Caco-2 (cell line): Measurements from ENCODE around the gene ALDH16A1. TPM values are rescaled to one million over a fixed set of nuclear protein-coding genes. Genes with fewer than 3 reads are reported as not detected.
"Not testable (repeated sequence)": the region's sequence is repeated elsewhere in the genome, so short reads cannot be mapped to it uniquely, and the experiment has no call there.

Experiments used
- BruUV-seq: library from RNA; stranded (reverse); fragments of 400-500 nt; replicated peaks from 2 replicates; lab custom pipeline; 2021; lab: Mats Ljungman, UMichigan
- CTCF ChIA-PET: fragments of 300-600 bp; sonication (Branson Sonifier 250); formaldehyde crosslinking; loops from one replicate; lab custom pipeline; 2022; ENCODE audit warnings: antibody characterized with exemption; lab: Charles Lee
- POLR2A ChIA-PET: fragments of 300-600 bp; sonication (Branson Sonifier 250); formaldehyde crosslinking; loops from one replicate; lab custom pipeline; 2022; ENCODE audit warnings: antibody characterized with exemption; lab: Charles Lee
- DNase-seq, 2 experiments: peaks; one replicate each; pipeline versions ENCODE4 v3.0.0 to v3.0.0-alpha.2; 2020 to 2022
- H3K27me3 ChIP-seq: replicated peaks from 2 replicates; pipeline ENCODE4 v1.6.0; 2011; ENCODE audit warnings: low read length; ENCODE audit not compliant: control insufficient read depth, insufficient read depth
- H3K36me3 ChIP-seq: 2 replicates; pipeline ENCODE4 v1.5.1; 2011; ENCODE audit warnings: low read length; ENCODE audit not compliant: control insufficient read depth, insufficient read depth
- H3K4me1 ChIP-seq: fragments of 250-450 bp; sonication (Bioruptor Pico); 2 replicates; pipeline ENCODE4 v1.5.1; 2020; ENCODE audit warnings: mild to moderate bottlenecking
- H3K4me3 ChIP-seq: 2 replicates; pipeline ENCODE4 v1.5.1; 2011; ENCODE audit warnings: low read depth, mild to moderate bottlenecking, control low read depth, low read length
- H3K9me3 ChIP-seq: fragments of 250-450 bp; sonication (Bioruptor Pico); 2 replicates; pipeline ENCODE4 v1.5.1; 2020; ENCODE audit warnings: mild to moderate bottlenecking, moderate library complexity
- H3K27ac Mint-ChIP-seq: one replicate; pipeline ENCODE4 v1.8.0; 2022; ENCODE audit warnings: mixed read lengths; ENCODE audit not compliant: unreplicated experiment
- H3K27me3 Mint-ChIP-seq: one replicate; pipeline ENCODE4 v1.8.0; 2022; ENCODE audit warnings: mixed read lengths; ENCODE audit not compliant: insufficient read depth, unreplicated experiment
- H3K36me3 Mint-ChIP-seq: one replicate; pipeline ENCODE4 v1.8.0; 2022; ENCODE audit warnings: mild to moderate bottlenecking, mixed read lengths; ENCODE audit not compliant: insufficient read depth, unreplicated experiment
- H3K4me1 Mint-ChIP-seq: one replicate; pipeline ENCODE4 v1.8.0; 2022; ENCODE audit warnings: low read depth, mixed read lengths; ENCODE audit not compliant: unreplicated experiment
- H3K4me3 Mint-ChIP-seq: one replicate; pipeline ENCODE4 v1.8.0; 2022; ENCODE audit warnings: mild to moderate bottlenecking, moderate library complexity, mixed read lengths; ENCODE audit not compliant: unreplicated experiment
- H3K9me3 Mint-ChIP-seq: one replicate; pipeline ENCODE4 v1.8.0; 2022; ENCODE audit warnings: mixed read lengths; ENCODE audit not compliant: unreplicated experiment
- intact Hi-C: fragments of 100-400 bp; cut with micrococcal nuclease; formaldehyde crosslinking; loops from one replicate; pipeline ENCODE4 v1.10.0; 2022; ENCODE audit not compliant: unreplicated experiment
- total RNA-seq: library from RNA; stranded (reverse); gene quantifications from 2 replicates; pipeline ENCODE4 v1.2.3, GENCODE V29; 2022
- TF ChIP-seq, protein P1 (sequence below), 2 experiments: fragments of 200-600 bp in 1 of 2; IDR thresholded peaks; 1 replicate in 1 of 2; 2 replicates in 1 of 2; pipeline versions ENCODE4 v1.5.1 to v1.8.0; 2011 to 2022; ENCODE audit warnings: antibody characterized with exemption in 1 of 2, control low read depth in 1 of 2, inconsistent platforms in 1 of 2, low read depth in 1 of 2, low read length in 1 of 2, mild to moderate bottlenecking in 1 of 2, moderate library complexity in 1 of 2; ENCODE audit not compliant: insufficient read depth in 1 of 2, severe bottlenecking in 1 of 2, unreplicated experiment in 1 of 2

ALDH16A1 gene
- total RNA-seq, 1 experiment from 2014 or later: 45.0 TPM

DNA sequence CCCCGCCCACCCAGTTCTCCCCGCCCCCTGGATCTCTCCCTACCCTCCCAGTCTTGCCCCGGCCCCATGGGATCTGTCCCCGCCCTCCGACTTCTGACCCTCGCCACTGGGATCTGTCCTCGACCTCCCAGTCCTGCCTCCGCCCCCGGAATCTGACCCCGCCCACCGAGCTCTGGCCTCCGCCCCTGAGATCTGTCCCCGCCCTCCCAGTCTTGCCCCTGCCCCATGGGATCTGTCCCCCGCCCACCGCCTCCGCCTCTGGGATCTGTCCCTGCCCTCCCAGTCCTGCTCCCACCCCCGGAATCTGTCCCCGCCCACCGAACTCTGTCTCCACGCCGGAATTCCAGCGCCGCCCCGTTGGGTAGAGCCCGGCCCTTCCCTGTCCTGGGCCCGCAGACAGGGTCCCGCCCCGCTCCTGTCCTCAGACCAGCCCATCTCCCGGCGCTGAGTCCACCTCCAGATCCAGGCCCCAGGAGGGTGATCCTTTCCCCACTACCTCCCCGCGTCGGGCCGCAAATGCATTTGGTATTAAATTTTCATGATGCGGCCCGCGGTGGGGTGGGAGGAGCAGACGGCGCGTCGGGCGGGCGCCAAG, 10.2 kb upstream of the ALDH16A1 start:
- BruUV-seq: no TSS peak
- H3K27ac Mint-ChIP-seq: peak overlapping the region; percentile 46

DNA sequence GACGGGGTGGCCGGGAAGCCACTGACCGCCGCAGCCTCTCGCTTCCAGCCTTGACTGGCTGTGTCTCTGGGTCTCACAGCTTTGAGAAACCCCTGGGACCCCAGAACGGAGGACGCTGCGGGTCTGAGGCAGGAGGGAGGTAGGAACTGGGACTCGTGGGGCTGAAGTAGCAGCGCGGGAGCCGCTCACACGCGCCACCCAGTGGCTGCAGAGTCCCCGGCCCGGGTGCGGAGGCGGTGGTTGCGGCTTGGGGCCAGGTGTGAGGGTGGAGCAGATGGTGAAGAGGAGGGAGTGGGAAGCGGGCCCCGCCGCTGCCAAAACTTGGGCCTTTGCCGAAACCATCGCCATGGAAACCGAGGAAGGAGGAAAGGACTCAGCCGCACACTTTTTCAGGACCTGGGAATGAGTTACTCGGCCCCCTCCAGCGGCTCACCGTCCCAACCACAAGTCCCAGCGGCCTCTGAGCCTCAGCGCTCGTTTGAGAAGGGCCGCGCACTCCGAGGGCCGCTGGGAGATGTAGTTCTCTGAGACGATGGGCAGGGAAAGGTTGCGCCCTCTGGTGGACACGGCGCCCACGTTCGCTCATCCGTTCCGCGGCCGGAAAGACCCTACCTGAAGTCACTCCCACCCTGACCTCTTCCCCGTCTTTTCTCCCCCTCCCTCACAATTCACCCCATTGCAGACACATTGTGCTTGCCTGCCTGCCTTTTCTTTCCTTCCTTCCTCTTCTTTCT, 9.5 kb upstream of the ALDH16A1 start:
- POLR2A ChIA-PET: interaction anchor here (1.0 kb wide), 2 partner anchors 8 to 10 kb away, joined by 6 to 8 read pairs; partner anchors contain the start of gene ALDH16A1
- TF ChIP-seq, protein P1, sequence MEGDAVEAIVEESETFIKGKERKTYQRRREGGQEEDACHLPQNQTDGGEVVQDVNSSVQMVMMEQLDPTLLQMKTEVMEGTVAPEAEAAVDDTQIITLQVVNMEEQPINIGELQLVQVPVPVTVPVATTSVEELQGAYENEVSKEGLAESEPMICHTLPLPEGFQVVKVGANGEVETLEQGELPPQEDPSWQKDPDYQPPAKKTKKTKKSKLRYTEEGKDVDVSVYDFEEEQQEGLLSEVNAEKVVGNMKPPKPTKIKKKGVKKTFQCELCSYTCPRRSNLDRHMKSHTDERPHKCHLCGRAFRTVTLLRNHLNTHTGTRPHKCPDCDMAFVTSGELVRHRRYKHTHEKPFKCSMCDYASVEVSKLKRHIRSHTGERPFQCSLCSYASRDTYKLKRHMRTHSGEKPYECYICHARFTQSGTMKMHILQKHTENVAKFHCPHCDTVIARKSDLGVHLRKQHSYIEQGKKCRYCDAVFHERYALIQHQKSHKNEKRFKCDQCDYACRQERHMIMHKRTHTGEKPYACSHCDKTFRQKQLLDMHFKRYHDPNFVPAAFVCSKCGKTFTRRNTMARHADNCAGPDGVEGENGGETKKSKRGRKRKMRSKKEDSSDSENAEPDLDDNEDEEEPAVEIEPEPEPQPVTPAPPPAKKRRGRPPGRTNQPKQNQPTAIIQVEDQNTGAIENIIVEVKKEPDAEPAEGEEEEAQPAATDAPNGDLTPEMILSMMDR (IDR thresholded peaks at IDR 0.05; ENCODE audit: insufficient read depth in 1 of 2, low read depth in 1 of 2, low read length in 1 of 2, severe bottlenecking in 1 of 2, unreplicated experiment in 1 of 2): peak; percentile 86 to 94

More for the DNA sequence above, 10.2 kb upstream of the ALDH16A1 start:
- Mint-ChIP-seq H3K36me3 (peaks cover 19% of the 10 kb centered on the region), H3K27me3 (peaks cover 35% of the 10 kb centered on the region), H3K4me1 (peaks cover 23% of the 10 kb centered on the region), H3K9me3 (peaks cover 8% of the 10 kb centered on the region), H3K4me3 (peak overlapping the region; percentile 79)
- ChIA-PET POLR2A (interaction anchor here (0.5 to 1.0 kb wide), 3 partner anchors 9 to 72 kb away, joined by 3 to 8 read pairs (median 6); partner anchors contain the start of gene ALDH16A1), CTCF (interaction anchor here (0.5 to 1.3 kb wide), 14 partner anchors 9 to 450 kb away, joined by 3 to 8 read pairs (median 4); partner anchors contain the start of genes GFY, GYS1, KASH5 and PIH1D1)
- Histone ChIP-seq H3K4me1 (0 out of 2 replicates have a peak, but pooled peaks cover 3% of the 10 kb centered on the region), H3K36me3 (no peaks in the 10 kb centered on the region), H3K27me3 (peaks cover 6% of the 10 kb centered on the region), H3K4me3 (peak overlapping the region; percentile 65), H3K9me3 (no peaks in the 10 kb centered on the region)
- DNase-seq: peak; percentile 98 to 99
- intact Hi-C loops: loop anchor here (1.0 kb wide), 4 partner anchors 8 to 217 kb away; partner anchors contain the start of genes DKKL1 and PIH1D1
- TF ChIP-seq, protein P1 (IDR thresholded peaks at IDR 0.05; ENCODE audit: insufficient read depth in 1 of 2, low read depth in 1 of 2, low read length in 1 of 2, severe bottlenecking in 1 of 2, unreplicated experiment in 1 of 2): no peak

DNA sequence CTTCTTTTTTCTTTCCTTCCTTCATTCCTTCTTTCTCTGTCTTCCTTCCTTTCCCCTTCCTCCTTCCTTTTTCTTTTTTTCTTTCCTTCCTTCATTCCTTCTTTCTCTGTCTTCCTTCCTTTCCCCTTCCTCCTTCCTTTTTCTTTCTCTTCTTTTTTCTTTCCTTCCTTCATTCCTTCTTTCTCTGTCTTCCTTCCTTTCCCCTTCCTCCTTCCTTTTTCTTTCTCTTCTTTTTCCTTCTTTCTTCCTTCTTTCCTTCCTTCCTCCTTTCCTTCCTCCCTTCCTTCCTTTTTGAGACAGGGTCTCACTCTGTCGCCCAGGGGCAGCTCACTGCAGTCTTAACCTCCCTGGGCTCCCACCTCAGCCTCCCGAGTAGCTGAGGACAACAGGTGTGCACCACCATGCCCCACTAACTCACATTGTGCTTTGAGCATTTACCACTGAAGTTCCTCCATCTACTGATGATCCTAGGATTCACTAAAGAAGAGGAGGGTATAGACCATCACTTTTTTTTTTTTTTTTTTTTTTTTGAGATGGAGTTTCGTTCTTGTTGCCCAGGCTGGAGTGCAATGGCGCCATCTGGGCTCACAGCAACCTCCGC, 8.8 kb upstream of the ALDH16A1 start:
- POLR2A ChIA-PET: interaction anchor here (0.8 kb wide), 1 partner anchor 9 kb away, joined by 3 read pairs; the partner anchor contains the start of gene ALDH16A1
- intact Hi-C loops: not testable (repeated sequence)
- H3K4me3 Mint-ChIP-seq: peak overlapping the region; percentile 79

More for the DNA sequence above, 9.5 kb upstream of the ALDH16A1 start:
- peaks cover 23% of the 10 kb centered on the region for H3K4me1 Mint-ChIP-seq
- peak overlapping the region; percentile 79 for H3K4me3 Mint-ChIP-seq
- DNase-seq: peak; percentile 95 to 96
- intact Hi-C loops: loop anchor here (1.0 kb wide), 4 partner anchors 8 to 217 kb away; partner anchors contain the start of genes DKKL1 and PIH1D1
- H3K9me3 Mint-ChIP-seq: peaks cover 8% of the 10 kb centered on the region
- Histone ChIP-seq H3K4me3 (peak overlapping the region; percentile 65), H3K27me3 (peaks cover 6% of the 10 kb centered on the region), H3K4me1 (0 out of 2 replicates have a peak, but pooled peaks cover 3% of the 10 kb centered on the region), H3K36me3 (no peaks in the 10 kb centered on the region), H3K9me3 (no peaks in the 10 kb centered on the region)
- TSS peak; percentile 68 for BruUV-seq
- peaks cover 23% of the 10 kb centered on the region for H3K36me3 Mint-ChIP-seq
- CTCF ChIA-PET: interaction anchor here (0.7 to 1.3 kb wide), 6 partner anchors 8 to 450 kb away, joined by 3 to 7 read pairs (median 5); partner anchors contain the start of genes GYS1 and PIH1D1
- peak overlapping the region; percentile 46 for H3K27ac Mint-ChIP-seq
- H3K27me3 Mint-ChIP-seq: peaks cover 29% of the 10 kb centered on the region

More for the DNA sequence above, 8.8 kb upstream of the ALDH16A1 start:
- H3K36me3 ChIP-seq, H3K9me3 Mint-ChIP-seq, H3K4me3 ChIP-seq, H3K9me3 ChIP-seq, H3K4me1 ChIP-seq, BruUV-seq, H3K27me3 ChIP-seq, DNase-seq: not testable (repeated sequence)
- Mint-ChIP-seq H3K27ac (peak overlapping the region; percentile 46), H3K36me3 (peaks cover 30% of the 10 kb centered on the region), H3K4me1 (peaks cover 23% of the 10 kb centered on the region), H3K27me3 (peaks cover 27% of the 10 kb centered on the region)
- CTCF ChIA-PET: interaction anchor here (0.7 to 1.5 kb wide), 4 partner anchors 19 to 115 kb away, joined by 3 to 7 read pairs (median 5); no protein-coding TSS in a partner anchor
